Gastroesophageal sphincter (tissue), 4 donors: Measurements from ENCODE around the gene BBOF1. TPM values are rescaled to one million over a fixed set of nuclear protein-coding genes. Genes with fewer than 3 reads are reported as not detected.

Experiments
- ATAC-seq: fragments of 150-250 bp; one replicate; pipeline ENCODE4 v1.9.1; 2016; ENCODE audit warnings: mild to moderate bottlenecking, moderate library complexity
- H3K27ac ChIP-seq, 4 donors: fragments of 200-600 bp; sonication (generic) in 3 of 4; 1 replicate in 3 of 4; 2 replicates in 1 of 4; pipeline ENCODE4 v1.5.1; 2016 to 2019
- H3K27me3 ChIP-seq: fragments of 200-600 bp; sonication (generic); one replicate; pipeline ENCODE4 v1.5.1; 2019
- H3K36me3 ChIP-seq, 2 donors: fragments of 200-600 bp; sonication (generic); one replicate each; pipeline ENCODE4 v1.5.1; 2019; ENCODE audit warnings: control low read depth in 1 of 2
- H3K4me1 ChIP-seq, 3 donors: fragments of 200-600 bp; sonication (generic); 1 replicate in 2 of 3; 2 replicates in 1 of 3; pipeline ENCODE4 v1.5.1; 2016 to 2019; ENCODE audit warnings: control low read depth in 2 of 3
- H3K4me3 ChIP-seq, 2 donors: fragments of 200-600 bp; sonication (generic); one replicate each; pipeline ENCODE4 v1.5.1; 2019; ENCODE audit warnings: mild to moderate bottlenecking in 1 of 2, moderate library complexity in 1 of 2
- H3K9me3 ChIP-seq, 3 donors: fragments of 200-600 bp; sonication (generic); one replicate each; pipeline ENCODE4 v1.5.1; 2017 to 2019; ENCODE audit warnings: control low read depth in 2 of 3
- EP300 ChIP-seq: sonication (generic); formaldehyde crosslinking; IDR thresholded peaks from one replicate; pipeline ENCODE4 v1.6.1; 2017; ENCODE audit warnings: antibody characterized with exemption, mild to moderate bottlenecking
- POLR2A ChIP-seq, 2 donors: fragments of 450-650 bp; IDR thresholded peaks; one replicate each; pipeline ENCODE4 v1.6.1; 2017; ENCODE audit warnings: antibody characterized with exemption in 2 of 2, mild to moderate bottlenecking in 2 of 2, moderate library complexity in 1 of 2
- POLR2AphosphoS5 ChIP-seq: sonication (generic); formaldehyde crosslinking; IDR thresholded peaks from one replicate; pipeline ENCODE4 v1.6.1; 2017; ENCODE audit warnings: antibody characterized with exemption
- WGBS, 2 donors: methylation state at CpG; one replicate each; pipeline ENCODE4 v1.1.5; 2018; ENCODE audit warnings: low coverage in 1 of 2; 5-methylcytosine and 5-hydroxymethylcytosine counted together
- total RNA-seq, 4 donors: library from RNA; depleted of rRNA; stranded (reverse); fragments of >200 nt; gene quantifications; one replicate each; pipeline ENCODE4 v1.1.0, GENCODE V29; 2016
- TF ChIP-seq, protein P1 (sequence below), 4 experiments: fragments of 200-600 bp in 2 of 4; fragments of 450-650 bp in 2 of 4; sonication (generic) in 1 of 4; IDR thresholded peaks; one replicate each; pipeline ENCODE4 v1.5.1; 2017 to 2019; ENCODE audit warnings: antibody characterized with exemption in 4 of 4, mild to moderate bottlenecking in 2 of 4, moderate library complexity in 2 of 4

The BBOF1 gene
- total RNA-seq, 4 donors from 2014 or later = 7.3 to 12.4 (median 10.5) TPM

DNA sequence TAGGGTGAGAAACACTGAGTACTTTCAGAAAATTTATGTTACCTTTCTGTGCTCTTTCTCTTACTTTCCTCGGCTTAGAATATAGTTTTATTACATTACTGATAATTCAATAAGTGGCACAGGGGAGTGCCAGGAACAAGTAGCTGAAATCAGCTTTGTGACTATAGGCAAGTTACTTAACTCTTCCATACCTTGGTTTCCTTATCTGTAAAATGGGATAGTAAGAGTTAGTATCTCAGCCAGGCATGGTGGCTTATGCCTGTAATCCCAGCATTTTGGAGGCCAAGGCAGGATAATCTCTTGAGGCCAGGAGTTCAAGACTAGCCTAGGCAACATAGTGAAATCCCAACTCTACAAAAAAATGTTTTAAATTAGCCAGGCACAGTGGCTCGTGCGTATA lies 15.4 kb downstream of the BBOF1 start:
- 83 to 93% methylated on average over 1 to 3 of the region's 3 CpGs for WGBS, 2 donors
- Histone ChIP-seq H3K27ac (no peak overlapping the region), H3K9me3 (no peaks in the 10 kb centered on the region), H3K4me3 (no peak overlapping the region), H3K4me1 (no peaks in the 10 kb centered on the region), H3K27me3 (no peaks in the 10 kb centered on the region), H3K36me3 (peaks cover 0 to 22% of the 10 kb centered on the region in 2 donors)
- ATAC-seq = no peak
- TF ChIP-seq EP300 (no peak), POLR2AphosphoS5 (no peak), POLR2A (IDR thresholded peaks at IDR 0.05) (no peak)
- TF ChIP-seq, protein P1, sequence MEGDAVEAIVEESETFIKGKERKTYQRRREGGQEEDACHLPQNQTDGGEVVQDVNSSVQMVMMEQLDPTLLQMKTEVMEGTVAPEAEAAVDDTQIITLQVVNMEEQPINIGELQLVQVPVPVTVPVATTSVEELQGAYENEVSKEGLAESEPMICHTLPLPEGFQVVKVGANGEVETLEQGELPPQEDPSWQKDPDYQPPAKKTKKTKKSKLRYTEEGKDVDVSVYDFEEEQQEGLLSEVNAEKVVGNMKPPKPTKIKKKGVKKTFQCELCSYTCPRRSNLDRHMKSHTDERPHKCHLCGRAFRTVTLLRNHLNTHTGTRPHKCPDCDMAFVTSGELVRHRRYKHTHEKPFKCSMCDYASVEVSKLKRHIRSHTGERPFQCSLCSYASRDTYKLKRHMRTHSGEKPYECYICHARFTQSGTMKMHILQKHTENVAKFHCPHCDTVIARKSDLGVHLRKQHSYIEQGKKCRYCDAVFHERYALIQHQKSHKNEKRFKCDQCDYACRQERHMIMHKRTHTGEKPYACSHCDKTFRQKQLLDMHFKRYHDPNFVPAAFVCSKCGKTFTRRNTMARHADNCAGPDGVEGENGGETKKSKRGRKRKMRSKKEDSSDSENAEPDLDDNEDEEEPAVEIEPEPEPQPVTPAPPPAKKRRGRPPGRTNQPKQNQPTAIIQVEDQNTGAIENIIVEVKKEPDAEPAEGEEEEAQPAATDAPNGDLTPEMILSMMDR (IDR thresholded peaks at IDR 0.05) = no peak

DNA sequence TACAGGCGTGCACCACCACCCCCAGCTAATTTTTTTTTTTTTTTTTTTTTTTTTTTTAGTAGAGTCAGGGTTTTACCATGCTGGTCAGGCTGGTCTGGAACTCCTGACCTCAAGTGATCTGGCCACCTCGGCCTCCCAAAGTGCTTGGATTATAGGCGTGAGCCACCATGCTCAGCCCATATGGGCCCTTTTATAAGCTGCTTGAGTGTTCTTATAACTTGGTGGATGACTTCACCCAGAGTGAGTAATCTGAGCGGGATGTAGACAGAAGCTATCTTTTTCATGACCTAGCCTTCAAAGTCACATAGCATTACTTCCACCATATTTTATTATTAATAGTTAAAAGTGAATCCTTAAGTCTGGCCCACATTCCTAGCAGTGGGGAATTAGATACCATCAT lies 16.4 kb downstream of the BBOF1 start:
- Histone ChIP-seq H3K4me1 (no peaks in the 10 kb centered on the region), H3K4me3 (no peak overlapping the region), H3K36me3 (peaks cover 0 to 24% of the 10 kb centered on the region in 2 donors), H3K9me3 (no peaks in the 10 kb centered on the region), H3K27ac (no peak overlapping the region), H3K27me3 (no peaks in the 10 kb centered on the region)
- TF ChIP-seq, protein P1 (IDR thresholded peaks at IDR 0.05) = no peak
- TF ChIP-seq EP300 (no peak), POLR2AphosphoS5 (no peak), POLR2A (IDR thresholded peaks at IDR 0.05) (no peak)
- ATAC-seq = no peak
- WGBS, 2 donors = 100% methylated on average over 1 of the region's 4 CpGs

DNA sequence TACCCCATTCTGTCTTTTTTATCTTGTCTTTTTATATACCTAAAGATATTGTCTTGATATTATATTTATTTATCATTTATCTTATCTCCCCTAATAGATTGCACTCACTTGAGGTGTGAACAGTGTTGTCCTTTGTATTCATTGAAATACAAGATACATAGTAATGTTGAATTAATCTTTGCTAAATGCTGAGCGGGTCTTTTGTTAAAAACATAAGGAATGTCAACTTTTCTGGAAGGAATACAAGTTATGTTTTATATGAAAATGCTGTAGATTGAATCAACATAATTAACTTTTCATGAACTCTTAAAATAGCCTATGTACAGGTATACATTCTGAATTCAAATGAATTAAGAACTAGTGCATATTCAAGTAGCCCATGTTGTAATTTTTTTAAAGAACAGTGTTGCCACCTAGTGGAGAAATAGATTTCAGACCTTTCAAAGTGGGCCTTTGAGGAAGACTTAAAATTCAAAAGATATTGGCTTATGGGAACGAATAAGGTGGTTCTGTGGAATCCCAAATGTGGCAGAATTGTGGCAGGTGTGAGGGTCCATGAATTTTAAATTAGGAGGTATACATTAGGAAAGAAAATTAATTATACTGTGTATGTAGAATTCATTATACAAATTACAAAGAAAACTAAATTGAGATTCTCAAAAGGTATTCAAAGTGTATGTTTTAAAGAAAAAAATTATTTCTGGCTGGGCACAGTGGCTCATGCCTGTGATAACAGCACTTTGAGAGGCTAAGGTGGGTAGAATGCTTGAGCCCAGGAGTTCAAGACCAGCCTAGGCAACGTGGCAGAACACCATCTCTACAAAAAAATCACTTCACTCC lies 19.1 kb downstream of the BBOF1 start:
- H3K27ac ChIP-seq = no peak overlapping the region
- no peak overlapping the region for H3K4me3 ChIP-seq
- no peaks in the 10 kb centered on the region for H3K9me3 ChIP-seq
- peaks cover 0 to 26% of the 10 kb centered on the region in 2 donors for H3K36me3 ChIP-seq
- H3K27me3 ChIP-seq = no peaks in the 10 kb centered on the region
- WGBS, 2 donors = 63 to 70% methylated on average over 3 of the region's 3 CpGs
- no peak for ATAC-seq
- TF ChIP-seq, protein P1 (IDR thresholded peaks at IDR 0.05) = peak; percentile 53 to 65 (median 56)
- no peak for TF ChIP-seq EP300
- no peaks in the 10 kb centered on the region for H3K4me1 ChIP-seq

DNA sequence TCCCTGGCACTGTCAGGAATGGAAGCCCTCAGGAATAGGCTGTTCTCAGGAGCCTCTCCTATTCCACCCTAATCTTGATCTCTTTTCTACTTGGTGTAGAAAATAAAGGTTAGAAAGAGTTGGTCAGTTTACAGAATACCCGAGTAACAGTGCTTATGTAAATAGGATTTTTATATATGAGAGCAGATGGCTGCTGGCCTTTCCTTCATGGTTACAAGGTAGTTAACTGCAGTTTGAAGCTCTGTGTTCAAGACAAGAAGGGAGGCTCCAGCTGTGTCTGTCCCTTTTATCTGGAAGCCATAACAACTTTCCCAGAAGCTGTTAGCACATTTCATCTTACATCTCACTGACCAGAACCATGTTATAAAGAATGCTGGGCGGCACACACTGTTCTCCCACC lies 23.1 kb downstream of the BBOF1 start:
- TF ChIP-seq POLR2AphosphoS5 (no peak), EP300 (no peak), POLR2A (IDR thresholded peaks at IDR 0.05) (no peak)
- TF ChIP-seq, protein P1 (IDR thresholded peaks at IDR 0.05) = no peak
- Histone ChIP-seq H3K36me3 (peaks cover 0 to 34% of the 10 kb centered on the region in 2 donors), H3K27ac (no peak overlapping the region), H3K4me3 (no peak overlapping the region), H3K27me3 (no peaks in the 10 kb centered on the region), H3K4me1 (no peaks in the 10 kb centered on the region), H3K9me3 (no peaks in the 10 kb centered on the region)
- WGBS, 2 donors = 46 to 66% methylated on average over 2 of the region's 2 CpGs
- ATAC-seq = no peak

DNA sequence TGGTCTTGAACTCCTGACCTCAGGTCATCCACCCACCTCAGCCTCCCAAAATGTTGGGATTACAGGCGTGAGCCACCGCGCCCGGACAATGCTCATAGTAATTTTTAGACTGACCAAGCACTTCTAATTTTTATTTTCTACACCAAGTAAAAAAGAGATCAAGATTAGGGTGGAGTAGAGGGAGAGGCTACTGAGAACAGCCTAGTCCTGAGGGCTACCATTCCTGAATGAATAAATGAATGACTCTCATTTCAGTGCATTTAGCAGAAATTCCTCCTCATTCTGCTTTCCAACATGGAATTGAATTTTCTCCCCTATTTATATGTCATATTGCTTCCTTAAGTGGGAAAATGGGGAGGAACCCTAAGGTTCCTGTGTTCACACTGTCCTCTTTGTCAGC lies 26.4 kb downstream of the BBOF1 start:
- Histone ChIP-seq H3K27me3 (no peaks in the 10 kb centered on the region), H3K27ac (no peak overlapping the region), H3K4me3 (no peak overlapping the region), H3K4me1 (no peaks in the 10 kb centered on the region), H3K36me3 (peaks cover 0 to 50% of the 10 kb centered on the region in 2 donors), H3K9me3 (no peaks in the 10 kb centered on the region)
- 96 to 100% methylated on average over 4 of the region's 4 CpGs for WGBS, 2 donors
- TF ChIP-seq POLR2AphosphoS5 (no peak), EP300 (no peak), POLR2A (IDR thresholded peaks at IDR 0.05) (no peak)
- TF ChIP-seq, protein P1 (IDR thresholded peaks at IDR 0.05) = no peak
- ATAC-seq = no peak
